ENCODE results near the gene DUSP7. TPM values are rescaled to one million over a fixed set of nuclear protein-coding genes. Genes with fewer than 3 reads are reported as not detected.

The DUSP7 gene
- polyA plus RNA-seq, 3 donors: 2.8 to 36.8 (median 3.9) TPM

DNA sequence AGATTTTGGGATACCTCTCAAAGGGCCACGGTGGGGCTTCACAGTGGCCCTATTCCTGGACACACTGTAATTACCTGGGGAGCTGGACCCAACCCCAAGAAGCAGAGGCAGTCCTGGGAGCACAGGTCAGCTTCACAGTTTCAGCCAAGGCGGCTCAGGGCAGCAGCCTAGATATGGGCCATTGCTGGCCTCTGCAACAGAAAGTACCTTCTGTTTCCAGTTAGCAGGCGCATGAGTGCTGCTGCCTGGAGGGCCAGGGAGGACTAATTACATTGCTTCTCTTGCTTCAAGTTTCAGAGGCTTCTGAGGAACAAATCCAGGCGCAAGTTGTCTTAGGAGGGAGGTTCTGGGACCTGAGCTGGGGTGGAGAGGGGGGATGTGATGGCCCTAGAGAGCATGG, 13.5 kb upstream of the DUSP7 start:
- Histone ChIP-seq H2AFZ (ENCODE audit: insufficient read depth, low read depth, low read length, poor library complexity, severe bottlenecking) (peak overlapping the region; percentile 6), H3K27ac (ENCODE audit: low read depth in 1 of 2, low read length in 2 of 2) (peak overlapping the region; percentile 66 to 73), H3K9me3 (replicated peaks in 1 of 2; ENCODE audit: control insufficient read depth in 1 of 2, insufficient read depth in 1 of 2, low read length in 2 of 2) (no peaks in the 10 kb centered on the region), H3K4me1 (ENCODE audit: control insufficient read depth in 1 of 2, insufficient read depth in 2 of 2, low read length in 2 of 2) (peaks cover 35 to 43% of the 10 kb centered on the region in 2 donors), H3K36me3 (replicated peaks in 1 of 2; ENCODE audit: control insufficient read depth in 1 of 2, insufficient read depth in 2 of 2, low read length in 2 of 2) (peaks cover 0 to 15% of the 10 kb centered on the region in 2 donors), H4K20me1 (ENCODE audit: insufficient read depth, low read length) (no peaks in the 10 kb centered on the region), H3K27me3 (ENCODE audit: control insufficient read depth in 2 of 2, insufficient read depth in 2 of 2, low read length in 2 of 2) (no peaks in the 10 kb centered on the region), H3K4me2 (replicated peaks; ENCODE audit: extremely low read depth, low read length, poor library complexity, severe bottlenecking) (peak overlapping the region; percentile 55), H3K79me2 (ENCODE audit: insufficient read depth, low read length) (no peaks in the 10 kb centered on the region), H3K4me3 (replicated peaks in 1 of 3; ENCODE audit: low read depth in 2 of 3, low read length in 3 of 3) (no peak overlapping the region), H3K9ac (ENCODE audit: insufficient read depth, low read length, poor library complexity, severe bottlenecking) (peak overlapping the region; percentile 24)
- WGBS (ENCODE audit: insufficient coverage): 95% methylated on average over 4 of the region's 4 CpGs
- H3K36me3 Mint-ChIP-seq: peaks cover 11 to 23% of the 10 kb centered on the region in 2 donors
- H3K27ac Mint-ChIP-seq: peak overlapping the region; percentile 40 to 93 (median 84)
- H3K4me3 Mint-ChIP-seq: no peak overlapping the region
- H3K4me1 Mint-ChIP-seq: peaks cover 38% of the 10 kb centered on the region
- peaks cover 2 to 4% (median 2%) of the 10 kb centered on the region in 3 donors for H3K27me3 Mint-ChIP-seq (ENCODE audit: low read depth in 3 of 3)
- peaks cover 0 to 2% (median 0%) of the 10 kb centered on the region in 7 donors for H3K9me3 Mint-ChIP-seq
- DNase-seq: no peak
- intact Hi-C loops (cut with micrococcal nuclease): no loop called here
- TF ChIP-seq, protein P1, sequence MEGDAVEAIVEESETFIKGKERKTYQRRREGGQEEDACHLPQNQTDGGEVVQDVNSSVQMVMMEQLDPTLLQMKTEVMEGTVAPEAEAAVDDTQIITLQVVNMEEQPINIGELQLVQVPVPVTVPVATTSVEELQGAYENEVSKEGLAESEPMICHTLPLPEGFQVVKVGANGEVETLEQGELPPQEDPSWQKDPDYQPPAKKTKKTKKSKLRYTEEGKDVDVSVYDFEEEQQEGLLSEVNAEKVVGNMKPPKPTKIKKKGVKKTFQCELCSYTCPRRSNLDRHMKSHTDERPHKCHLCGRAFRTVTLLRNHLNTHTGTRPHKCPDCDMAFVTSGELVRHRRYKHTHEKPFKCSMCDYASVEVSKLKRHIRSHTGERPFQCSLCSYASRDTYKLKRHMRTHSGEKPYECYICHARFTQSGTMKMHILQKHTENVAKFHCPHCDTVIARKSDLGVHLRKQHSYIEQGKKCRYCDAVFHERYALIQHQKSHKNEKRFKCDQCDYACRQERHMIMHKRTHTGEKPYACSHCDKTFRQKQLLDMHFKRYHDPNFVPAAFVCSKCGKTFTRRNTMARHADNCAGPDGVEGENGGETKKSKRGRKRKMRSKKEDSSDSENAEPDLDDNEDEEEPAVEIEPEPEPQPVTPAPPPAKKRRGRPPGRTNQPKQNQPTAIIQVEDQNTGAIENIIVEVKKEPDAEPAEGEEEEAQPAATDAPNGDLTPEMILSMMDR (IDR thresholded peaks at IDR 0.05): no peak

DNA sequence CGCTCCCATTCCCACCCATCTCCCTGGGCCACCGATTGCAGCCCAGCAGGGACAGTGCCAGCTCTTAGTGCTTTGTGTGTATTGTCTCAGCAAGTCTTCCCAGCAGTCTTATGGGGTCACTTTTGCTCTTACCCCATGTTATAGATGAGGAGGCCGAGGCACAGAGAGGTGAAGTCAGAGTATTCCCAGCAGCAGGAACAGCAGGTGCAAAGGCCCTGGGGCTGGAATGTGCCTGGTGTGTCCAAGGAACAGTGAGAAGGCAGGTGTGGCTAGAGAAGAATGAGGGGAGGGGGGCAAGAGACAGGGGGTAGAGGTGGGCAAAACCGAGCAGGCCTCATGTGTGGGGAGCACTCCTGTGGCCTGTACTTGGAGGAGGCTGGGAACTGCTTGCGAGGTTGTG, 12.8 kb upstream of the DUSP7 start:
- Mint-ChIP-seq H3K36me3 (peaks cover 5 to 16% of the 10 kb centered on the region in 2 donors), H3K27me3 (ENCODE audit: low read depth in 3 of 3) (peaks cover 2 to 4% (median 2%) of the 10 kb centered on the region in 3 donors), H3K4me3 (no peak overlapping the region), H3K4me1 (peaks cover 43% of the 10 kb centered on the region), H3K9me3 (peaks cover 0 to 2% (median 0%) of the 10 kb centered on the region in 7 donors), H3K27ac (no peak overlapping the region)
- Histone ChIP-seq H3K9me3 (replicated peaks in 1 of 2; ENCODE audit: control insufficient read depth in 1 of 2, insufficient read depth in 1 of 2, low read length in 2 of 2) (no peaks in the 10 kb centered on the region), H3K9ac (ENCODE audit: insufficient read depth, low read length, poor library complexity, severe bottlenecking) (no peak overlapping the region), H3K27me3 (ENCODE audit: control insufficient read depth in 2 of 2, insufficient read depth in 2 of 2, low read length in 2 of 2) (no peaks in the 10 kb centered on the region), H3K79me2 (ENCODE audit: insufficient read depth, low read length) (no peaks in the 10 kb centered on the region), H3K4me2 (replicated peaks; ENCODE audit: extremely low read depth, low read length, poor library complexity, severe bottlenecking) (no peak overlapping the region), H3K27ac (ENCODE audit: low read depth in 1 of 2, low read length in 2 of 2) (no peak overlapping the region), H2AFZ (ENCODE audit: insufficient read depth, low read depth, low read length, poor library complexity, severe bottlenecking) (no peak overlapping the region), H3K36me3 (replicated peaks in 1 of 2; ENCODE audit: control insufficient read depth in 1 of 2, insufficient read depth in 2 of 2, low read length in 2 of 2) (peaks cover 0 to 8% of the 10 kb centered on the region in 2 donors), H3K4me1 (ENCODE audit: control insufficient read depth in 1 of 2, insufficient read depth in 2 of 2, low read length in 2 of 2) (peaks cover 36 to 46% of the 10 kb centered on the region in 2 donors), H4K20me1 (ENCODE audit: insufficient read depth, low read length) (no peaks in the 10 kb centered on the region), H3K4me3 (replicated peaks in 1 of 3; ENCODE audit: low read depth in 2 of 3, low read length in 3 of 3) (no peak overlapping the region)
- TF ChIP-seq, protein P1 (IDR thresholded peaks at IDR 0.05): no peak
- DNase-seq: no peak
- WGBS (ENCODE audit: insufficient coverage): 100% methylated on average over 2 of the region's 5 CpGs
- intact Hi-C loops (cut with micrococcal nuclease): no loop called here
